GM13976 (cell line): ENCODE results near the gene FAM47C.
"Not testable (repeated sequence)": the region's sequence is repeated elsewhere in the genome, so short reads cannot be mapped to it uniquely, and the experiment has no call there.

Experiments
- DNase-seq: peaks from one replicate; pipeline ENCODE4 v3.0.0; 2012; ENCODE audit warnings: low spot score
- in situ Hi-C: fragments of 300-500 bp; cut with MboI; formaldehyde crosslinking; loops from one replicate; pipeline ENCODE4 v1.12.0; 2022; ENCODE audit warnings: low sequenced_read_pairs, mixed read lengths, inconsistent platforms; ENCODE audit not compliant: unreplicated experiment
- TF ChIP-seq, protein P1 (sequence below): IDR thresholded peaks from 2 replicates; pipeline ENCODE4 v1.5.1; 2012; ENCODE audit warnings: borderline replicate concordance, mild to moderate bottlenecking; ENCODE audit not compliant: insufficient read depth; ENCODE audit errors: extremely low read depth, missing control alignments, control extremely low read depth

FAM47C gene

DNA sequence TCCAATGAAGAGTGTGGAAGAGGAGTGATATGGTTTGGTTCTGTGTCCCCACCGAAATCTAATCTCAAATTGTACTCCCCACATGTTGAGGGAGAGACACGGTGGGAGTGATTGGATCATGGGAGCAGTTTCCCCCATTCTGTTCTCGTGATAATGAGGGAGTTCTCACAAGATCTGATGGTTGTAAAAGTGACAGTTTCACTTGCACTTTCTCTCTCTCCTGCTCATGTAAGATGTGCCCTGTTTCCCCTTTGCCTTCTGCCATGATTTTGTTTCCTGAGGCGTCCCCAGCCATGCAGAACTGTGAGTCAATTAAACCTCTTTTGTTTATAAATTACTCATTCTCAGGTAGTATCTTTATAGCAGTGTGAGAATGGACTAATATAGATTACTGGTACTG is 39.6 kb downstream of the FAM47C start:
- no peak for DNase-seq

DNA sequence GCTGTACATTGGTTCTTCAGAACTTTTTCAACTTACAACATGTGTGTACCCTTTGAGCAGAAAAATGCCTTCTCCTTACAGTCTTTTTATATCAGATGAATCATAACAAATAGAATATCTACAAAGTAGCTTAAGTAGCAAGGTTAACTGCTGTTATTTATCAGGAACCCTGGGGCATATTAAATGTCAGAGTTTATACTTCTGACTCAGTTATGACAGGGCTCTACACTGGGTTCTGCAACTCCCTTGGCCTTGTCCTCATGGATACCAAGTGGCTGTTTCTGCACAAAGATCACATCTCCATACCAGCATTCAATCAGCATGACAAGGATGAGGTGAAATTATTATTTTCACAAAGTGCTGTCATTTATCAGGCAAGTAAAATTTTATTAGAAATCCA is 49.4 kb downstream of the FAM47C start:
- DNase-seq, in situ Hi-C loops: not testable (repeated sequence)

More for the DNA sequence above, 39.6 kb downstream of the FAM47C start:
- TF ChIP-seq, protein P1, sequence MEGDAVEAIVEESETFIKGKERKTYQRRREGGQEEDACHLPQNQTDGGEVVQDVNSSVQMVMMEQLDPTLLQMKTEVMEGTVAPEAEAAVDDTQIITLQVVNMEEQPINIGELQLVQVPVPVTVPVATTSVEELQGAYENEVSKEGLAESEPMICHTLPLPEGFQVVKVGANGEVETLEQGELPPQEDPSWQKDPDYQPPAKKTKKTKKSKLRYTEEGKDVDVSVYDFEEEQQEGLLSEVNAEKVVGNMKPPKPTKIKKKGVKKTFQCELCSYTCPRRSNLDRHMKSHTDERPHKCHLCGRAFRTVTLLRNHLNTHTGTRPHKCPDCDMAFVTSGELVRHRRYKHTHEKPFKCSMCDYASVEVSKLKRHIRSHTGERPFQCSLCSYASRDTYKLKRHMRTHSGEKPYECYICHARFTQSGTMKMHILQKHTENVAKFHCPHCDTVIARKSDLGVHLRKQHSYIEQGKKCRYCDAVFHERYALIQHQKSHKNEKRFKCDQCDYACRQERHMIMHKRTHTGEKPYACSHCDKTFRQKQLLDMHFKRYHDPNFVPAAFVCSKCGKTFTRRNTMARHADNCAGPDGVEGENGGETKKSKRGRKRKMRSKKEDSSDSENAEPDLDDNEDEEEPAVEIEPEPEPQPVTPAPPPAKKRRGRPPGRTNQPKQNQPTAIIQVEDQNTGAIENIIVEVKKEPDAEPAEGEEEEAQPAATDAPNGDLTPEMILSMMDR, result no peak
- in situ Hi-C loops, result no loop called here

DNA sequence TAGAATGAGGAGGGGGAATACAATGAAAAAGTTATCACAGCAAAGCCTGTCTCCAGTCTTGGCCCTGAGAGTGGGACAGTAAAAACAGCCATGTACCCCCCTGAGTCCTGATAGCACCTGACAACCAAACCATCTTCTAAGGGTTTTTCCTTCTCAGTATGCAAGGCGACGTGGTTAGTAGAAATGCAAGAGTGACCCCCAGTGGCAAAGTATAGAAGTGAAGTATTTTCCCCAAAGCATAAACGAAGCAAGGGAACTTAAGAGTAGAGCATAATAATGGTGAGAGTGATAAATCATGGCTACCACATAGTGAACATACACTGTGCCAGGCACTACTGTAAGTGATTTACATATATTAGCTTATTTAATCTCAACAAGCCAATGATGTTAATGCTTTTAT is 52.8 kb downstream of the FAM47C start:
- DNase-seq, result peak; percentile 12
- in situ Hi-C loops, result no loop called here
- TF ChIP-seq, protein P1, result peak; percentile 50
